Suprapubic skin (tissue), 4 donors: ENCODE results near the gene MTG2.

Source experiments
- CTCF ChIP-seq, 2 donors: fragments of 200-600 bp in 1 of 2; fragments of 450-650 bp in 1 of 2; sonication (generic) in 1 of 2; IDR thresholded peaks; one replicate each; pipeline ENCODE4 v1.5.1; 2016 to 2019; ENCODE audit warnings: antibody characterized with exemption in 2 of 2, mild to moderate bottlenecking in 1 of 2, moderate library complexity in 1 of 2
- POLR2A ChIP-seq, 2 donors: fragments of 450-650 bp; IDR thresholded peaks; one replicate each; pipeline ENCODE4 v1.6.1; 2017; ENCODE audit warnings: antibody characterized with exemption in 2 of 2, mild to moderate bottlenecking in 2 of 2, moderate library complexity in 2 of 2
- POLR2AphosphoS5 ChIP-seq, 3 donors: sonication (generic); formaldehyde crosslinking; IDR thresholded peaks; one replicate each; pipeline ENCODE4 v1.6.1; 2017; ENCODE audit warnings: antibody characterized with exemption in 3 of 3

- no peak for TF ChIP-seq CTCF (IDR thresholded peaks at IDR 0.05)
- TF ChIP-seq POLR2A (IDR thresholded peaks at IDR 0.05) = no peak
- TF ChIP-seq POLR2AphosphoS5 (IDR thresholded peaks at IDR 0.05) = no peak
These were observed 49.6 kb upstream of the MTG2 start for GRCh38 chr20:62133051-62133845.
